T-helper 2 cell treated with Interferon-gamma antibody and Interleukin-4, amounts not matched to agents 100 ng/mL and 5 ng/mL, for 36 hours (primary cell): ENCODE results near the gene PARD3. TPM values are rescaled to one million over a fixed set of nuclear protein-coding genes. Genes with fewer than 3 reads are reported as not detected.
"Not testable (repeated sequence)": the region's sequence is repeated elsewhere in the genome, so short reads cannot be mapped to it uniquely, and the experiment has no call there.

Experiments
- intact Hi-C: fragments of 100-400 bp; cut with micrococcal nuclease; formaldehyde crosslinking; loops from one replicate; pipeline ENCODE4 v1.15.1; 2023
- total RNA-seq: library from RNA; stranded (reverse); gene quantifications from 2 replicates; pipeline ENCODE4 v1.2.3, GENCODE V29; 2022

The PARD3 gene
- total RNA-seq, 1 donor from 2014 or later: 0.64 TPM

DNA sequence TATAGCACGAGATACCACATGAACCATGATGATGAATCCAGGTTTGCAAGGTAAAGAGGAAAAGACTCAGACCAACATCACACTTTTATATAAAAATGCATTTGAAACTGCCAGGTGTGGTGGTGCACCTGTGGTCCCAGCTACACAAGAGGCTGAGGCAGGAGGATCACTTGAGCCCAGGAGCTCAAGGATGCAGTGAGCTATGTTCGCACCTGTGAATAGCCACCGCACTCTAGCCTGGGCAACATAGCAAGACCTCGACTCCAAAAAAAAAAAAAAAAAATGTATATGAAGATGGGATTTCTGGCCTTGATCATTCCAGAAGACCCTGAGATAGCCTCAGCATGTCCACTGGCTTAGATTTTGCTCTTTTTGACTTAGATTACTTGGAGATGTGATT lies 161.6 kb downstream of the PARD3 start:
- intact Hi-C loops: no loop called here

DNA sequence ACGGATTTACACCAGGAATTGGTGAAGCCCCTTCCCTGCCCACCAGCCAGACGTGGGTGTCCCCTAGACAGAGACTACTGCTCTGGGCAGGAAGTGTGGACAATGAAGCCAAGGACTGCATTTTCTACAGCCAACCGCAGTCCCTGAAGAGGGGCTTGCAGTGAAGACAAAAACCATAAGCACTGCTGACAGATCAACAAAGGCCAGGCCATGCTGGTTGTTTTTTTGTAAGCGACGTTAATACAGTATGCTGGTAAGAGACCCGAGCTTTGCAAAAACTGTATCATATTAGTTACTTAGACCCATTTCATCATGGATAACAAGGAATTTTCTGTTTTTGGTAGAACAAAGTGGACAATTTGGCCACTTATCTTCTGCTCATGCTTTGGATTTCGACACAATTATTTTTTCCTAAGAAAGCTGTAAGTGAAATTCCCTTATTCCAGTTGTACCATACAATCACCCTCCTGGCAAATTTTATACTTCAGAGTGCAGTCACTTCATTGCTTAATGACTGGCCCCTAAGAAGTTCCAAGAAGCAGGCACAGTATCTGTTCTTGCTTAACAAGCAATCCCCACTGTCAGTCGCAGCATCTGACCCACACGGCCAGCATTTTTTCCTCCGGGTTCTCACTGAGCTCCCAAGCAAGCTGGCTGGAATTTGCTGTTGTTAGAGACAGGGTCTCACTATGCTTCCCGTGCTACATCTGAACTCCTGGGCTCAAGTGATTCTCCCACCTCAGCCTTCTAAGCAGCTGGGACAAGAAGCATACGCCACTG lies 163.5 kb downstream of the PARD3 start:
- intact Hi-C loops: no loop called here

DNA sequence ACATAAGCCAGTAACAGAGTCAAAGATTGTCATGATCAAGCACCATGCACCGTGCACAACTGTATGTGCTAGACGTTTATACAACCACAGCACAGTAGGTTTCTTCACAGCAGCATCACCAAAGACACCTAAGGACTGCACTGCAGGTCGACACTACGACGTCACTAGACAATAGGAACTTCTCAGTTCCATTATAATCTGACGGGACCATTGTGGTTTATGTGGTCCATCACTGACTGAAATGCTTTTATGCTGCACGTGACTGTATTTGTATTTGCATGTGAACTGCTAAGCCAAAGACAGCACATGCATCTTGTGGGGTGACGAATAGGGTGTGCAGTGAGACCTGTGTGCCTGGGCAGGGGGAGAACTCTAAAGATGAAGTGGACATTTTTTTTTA lies 164.9 kb downstream of the PARD3 start:
- intact Hi-C loops: no loop called here

DNA sequence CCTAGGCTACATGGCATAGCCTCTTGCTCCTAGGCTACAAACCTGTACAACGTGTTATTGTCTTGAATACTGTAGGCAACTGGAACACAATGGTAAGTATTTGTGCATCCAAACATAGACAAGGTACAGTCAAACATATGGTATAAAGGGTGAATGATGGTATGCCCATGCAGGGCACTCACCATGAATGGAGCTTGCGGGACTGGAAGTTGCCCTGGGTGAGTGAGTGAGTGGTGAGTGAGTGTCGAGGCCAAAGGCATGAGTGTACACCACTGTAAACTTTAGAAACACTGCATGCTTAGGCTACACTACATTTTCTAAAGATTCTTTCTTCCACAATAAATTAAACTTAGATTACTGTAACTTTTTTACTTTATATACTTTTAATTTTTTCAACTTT lies 165.7 kb downstream of the PARD3 start:
- intact Hi-C loops: no loop called here

DNA sequence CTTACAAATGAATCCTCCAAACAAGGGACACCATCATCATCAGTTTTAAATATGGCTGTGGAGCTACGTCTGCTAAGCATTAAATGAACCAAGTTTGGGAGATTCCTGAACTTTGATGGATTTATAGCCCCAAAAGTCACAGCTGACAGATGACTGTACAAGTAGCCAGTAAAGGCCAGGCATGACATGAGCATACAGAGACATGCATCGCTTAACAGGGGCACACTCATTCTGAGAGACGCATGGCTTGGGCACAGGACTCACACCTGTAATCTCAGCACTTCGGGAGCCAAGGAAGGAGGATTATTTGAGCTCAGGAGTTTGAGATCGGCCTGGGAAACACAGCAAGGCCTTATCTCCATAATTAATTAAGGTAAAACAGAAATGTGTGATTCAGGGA lies 166.2 kb downstream of the PARD3 start:
- intact Hi-C loops: no loop called here

DNA sequence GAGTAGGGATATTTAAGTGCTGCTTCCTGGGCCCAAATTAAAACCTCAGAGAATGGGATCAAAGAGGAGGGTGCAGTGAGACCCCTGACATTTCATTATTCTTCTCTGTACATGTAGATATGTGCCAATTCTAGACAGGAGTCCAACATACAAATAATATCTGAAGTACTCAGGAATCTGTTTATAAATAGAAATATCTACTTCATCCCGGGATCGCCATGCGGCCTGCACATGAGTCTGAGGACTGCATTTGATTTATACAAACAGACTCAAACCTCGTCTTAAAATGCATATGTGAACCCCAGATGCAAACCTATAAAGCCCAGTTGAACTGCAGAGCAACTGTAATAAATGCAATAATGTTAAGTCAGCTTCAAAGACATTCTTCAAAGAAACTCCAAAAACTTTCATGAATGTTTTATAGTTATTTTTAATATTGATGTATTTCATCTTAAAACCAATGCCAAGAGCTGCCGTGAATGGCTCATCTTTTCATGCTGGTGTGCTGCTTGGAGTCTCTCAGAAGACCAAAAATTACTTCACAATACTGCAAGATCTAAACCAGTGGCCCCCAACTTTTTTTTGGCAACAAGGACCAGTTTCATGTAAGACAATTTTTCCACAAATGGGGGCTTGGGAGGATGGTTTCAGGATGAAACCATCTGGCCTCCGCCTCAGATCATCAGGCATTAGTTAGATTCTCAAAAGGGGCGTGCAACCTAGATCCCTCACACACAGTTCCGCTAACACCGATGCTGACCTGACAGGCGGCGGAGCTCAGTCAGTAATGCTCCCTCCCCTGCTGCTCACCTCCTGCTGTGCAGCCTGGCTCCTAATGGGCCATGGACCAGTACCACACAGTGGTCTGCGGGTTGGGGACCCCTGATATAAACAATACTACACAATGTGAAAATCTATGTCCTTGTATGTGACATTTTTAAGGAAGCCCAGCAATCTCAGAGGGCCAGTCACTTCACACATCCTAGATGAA lies 166.9 kb downstream of the PARD3 start:
- intact Hi-C loops: no loop called here

DNA sequence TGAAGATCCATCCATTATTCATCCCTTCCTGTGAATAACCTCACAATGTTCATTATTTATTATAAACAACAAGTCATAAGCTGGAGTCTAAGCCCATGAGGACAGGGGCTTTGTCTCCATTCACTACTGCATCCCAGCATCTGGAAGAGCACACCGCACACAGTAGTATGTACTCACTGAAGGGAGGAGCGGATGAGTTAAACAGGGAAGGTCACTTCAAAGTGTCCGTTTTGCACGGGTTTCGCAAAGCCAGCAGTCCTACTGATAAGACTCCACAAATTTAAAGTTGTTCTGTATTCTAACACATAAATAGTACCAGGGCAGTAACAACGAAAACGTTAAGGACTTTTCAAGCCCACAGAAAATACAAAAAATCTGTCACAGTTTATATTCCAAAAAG lies 167.9 kb downstream of the PARD3 start:
- intact Hi-C loops: no loop called here

DNA sequence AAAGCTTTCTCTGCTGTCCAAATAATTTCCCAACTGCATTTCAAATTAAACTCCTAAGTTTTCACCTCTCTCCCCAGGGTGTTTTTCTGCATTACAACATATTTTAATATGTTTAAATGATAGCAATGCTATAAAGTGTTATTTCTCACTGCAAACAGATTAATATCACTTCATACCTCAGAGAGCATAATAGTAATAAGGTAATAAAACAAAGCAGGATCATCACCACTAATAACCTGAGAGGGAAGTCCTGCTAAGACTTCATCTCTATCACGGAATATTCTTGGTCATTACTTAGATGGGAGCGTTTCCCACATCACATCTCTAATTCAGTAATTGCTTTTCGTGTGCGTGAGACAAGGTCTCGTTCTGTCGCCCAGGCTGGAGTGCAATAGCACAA lies 168.8 kb downstream of the PARD3 start:
- intact Hi-C loops: no loop called here

DNA sequence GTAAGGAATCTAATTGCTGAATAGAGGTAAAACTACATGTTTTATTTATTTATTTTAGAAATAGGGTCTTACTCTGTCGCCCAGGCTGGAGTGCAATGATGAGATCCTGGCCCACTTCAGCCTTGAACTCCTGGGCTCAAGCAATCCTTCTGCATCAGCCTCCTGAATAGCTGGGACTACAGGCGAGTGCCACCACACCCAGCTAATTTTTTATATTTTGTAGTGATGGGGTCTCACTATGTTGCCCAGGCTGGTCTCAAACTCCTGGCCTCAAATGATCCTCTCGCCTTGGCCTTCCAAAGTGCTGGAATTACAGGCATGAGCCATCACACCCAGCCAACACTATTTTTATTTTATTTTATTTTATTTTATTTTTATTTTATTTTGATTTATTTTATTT lies 170.3 kb downstream of the PARD3 start:
- intact Hi-C loops: not testable (repeated sequence)

DNA sequence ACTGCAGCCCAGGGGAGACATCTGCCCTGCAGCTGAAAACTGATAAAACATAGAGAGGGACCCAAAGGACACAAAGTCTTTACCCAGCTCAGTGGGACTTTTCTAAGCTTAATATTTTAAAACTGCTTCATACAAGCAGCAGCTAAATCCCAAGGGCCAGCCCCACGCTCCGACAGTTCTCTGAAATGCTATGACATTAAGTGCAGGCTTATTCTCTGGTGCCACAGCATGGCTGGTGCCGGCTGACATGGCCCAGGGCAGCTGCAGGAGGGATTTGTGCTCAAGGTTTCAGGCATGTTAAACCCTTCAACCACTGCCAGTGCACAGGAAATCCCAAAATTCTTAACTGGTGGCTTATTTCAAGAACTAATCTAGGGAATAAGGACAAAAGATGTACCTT lies 170.9 kb downstream of the PARD3 start:
- intact Hi-C loops: no loop called here

DNA sequence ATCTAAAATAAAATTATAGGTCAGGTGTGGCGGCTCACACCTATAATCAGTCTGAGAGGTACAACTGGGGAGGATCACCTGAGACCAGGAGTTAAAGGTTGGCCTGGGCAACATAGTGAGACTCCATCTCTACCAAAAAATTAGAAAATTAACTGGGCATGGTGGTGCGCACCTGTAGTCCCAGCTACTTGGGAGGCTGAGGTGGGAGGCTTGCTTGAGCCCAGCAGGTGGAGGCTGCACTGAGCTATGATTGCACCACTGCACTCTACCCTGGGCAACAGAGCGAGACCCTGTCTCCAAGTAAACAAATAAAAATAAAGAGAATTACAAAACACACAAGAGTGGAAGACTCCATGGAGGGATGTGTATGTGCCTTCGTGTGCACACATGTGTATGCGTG lies 171.5 kb downstream of the PARD3 start:
- intact Hi-C loops: no loop called here

DNA sequence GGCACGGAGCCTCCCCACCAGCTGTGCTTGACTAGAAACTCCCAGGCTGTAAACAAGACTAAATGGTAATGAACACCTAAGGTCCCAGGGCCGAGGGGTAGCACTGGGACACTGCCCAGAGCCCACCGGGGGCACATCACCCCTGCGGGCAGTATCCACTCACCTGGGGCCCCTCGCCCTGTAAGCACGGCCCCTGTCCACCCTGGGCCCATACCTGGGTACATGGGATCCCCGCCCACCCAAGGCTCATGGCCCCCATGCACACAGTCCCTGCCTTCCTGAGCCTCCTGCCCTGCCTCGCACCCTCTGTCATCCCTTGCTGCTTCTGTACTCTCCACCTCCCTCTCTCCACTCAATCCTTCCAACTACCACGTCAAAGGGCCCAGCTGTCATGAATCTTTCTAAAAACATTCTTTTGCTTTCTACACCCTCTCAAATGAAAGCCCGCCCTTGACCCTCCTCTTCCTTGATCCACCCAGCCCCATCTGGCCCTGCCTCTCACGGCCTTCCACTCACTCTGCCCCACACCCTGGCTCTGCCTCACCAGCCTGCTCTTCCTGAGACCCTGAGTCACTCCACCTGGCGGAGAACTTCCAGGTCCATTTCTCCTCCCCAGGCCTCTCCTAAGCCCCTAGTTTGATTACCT lies 173.1 kb downstream of the PARD3 start:
- intact Hi-C loops: no loop called here

DNA sequence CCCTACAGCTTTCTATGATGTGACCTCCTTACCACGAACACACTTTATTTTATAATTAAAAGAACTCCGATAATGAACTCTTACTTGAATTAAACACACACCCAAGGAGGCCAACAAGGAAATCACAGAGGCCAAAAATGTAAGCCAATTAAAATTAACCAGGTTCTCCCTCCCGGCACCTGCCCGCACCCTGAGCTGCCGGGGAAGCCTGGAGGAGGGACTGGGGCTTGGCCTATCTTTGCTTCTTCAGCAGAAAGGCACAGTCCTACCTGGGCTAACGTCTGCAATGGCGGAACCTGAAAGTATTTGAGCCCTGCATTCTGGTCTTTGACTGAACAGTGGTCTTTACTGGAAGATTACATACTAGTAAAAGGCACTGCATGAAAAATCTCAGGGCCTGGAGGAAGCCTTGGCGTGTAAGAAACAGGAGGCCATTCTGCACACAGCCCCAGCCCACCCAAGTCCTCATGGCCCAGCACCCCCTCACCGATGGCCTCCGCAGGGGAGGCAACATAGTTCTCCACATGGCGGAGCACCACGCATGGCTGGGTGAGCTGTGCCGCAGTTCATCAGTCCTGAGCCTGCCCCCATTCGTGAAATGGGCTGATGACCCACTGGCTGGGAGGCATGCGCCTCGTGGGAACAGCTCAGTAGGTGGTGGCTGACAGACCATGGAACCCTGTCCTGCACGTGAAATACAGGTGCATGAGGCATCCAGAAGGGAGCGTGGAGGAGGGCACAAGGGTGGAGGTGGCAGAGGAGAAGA lies 173.8 kb downstream of the PARD3 start:
- intact Hi-C loops: no loop called here

DNA sequence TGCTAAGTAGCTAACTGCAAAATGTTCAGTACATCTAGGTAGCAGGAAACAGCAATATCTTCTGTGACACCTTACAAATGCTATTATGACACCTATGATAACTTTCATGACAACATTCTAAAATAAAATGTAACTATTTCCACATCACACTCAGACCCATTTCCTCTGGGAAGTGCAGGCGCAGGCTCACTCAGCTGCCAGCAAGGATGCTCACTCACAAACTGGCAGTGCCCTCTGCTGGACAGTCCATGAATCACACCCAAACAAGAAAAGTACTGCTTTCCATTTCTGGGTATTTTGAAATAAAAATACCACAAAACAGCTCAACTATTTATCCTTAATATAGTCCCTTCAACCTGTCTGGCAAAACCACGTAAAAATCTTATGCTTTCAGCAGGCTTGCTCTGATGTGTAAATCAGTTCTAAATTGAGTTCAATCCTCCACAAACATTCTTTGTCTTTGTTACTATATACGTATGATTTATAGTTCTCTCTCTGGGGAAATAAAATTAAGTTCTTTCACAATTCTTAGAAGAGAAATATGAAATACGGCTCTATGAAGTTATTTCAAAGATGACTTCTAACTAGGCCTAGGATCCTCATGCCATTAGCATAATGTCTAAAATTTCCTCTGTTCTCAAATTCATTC lies 176.6 kb downstream of the PARD3 start:
- intact Hi-C loops: loop anchor here (1.0 kb wide), 1 partner anchor 1445 kb away; no protein-coding TSS in a partner anchor

DNA sequence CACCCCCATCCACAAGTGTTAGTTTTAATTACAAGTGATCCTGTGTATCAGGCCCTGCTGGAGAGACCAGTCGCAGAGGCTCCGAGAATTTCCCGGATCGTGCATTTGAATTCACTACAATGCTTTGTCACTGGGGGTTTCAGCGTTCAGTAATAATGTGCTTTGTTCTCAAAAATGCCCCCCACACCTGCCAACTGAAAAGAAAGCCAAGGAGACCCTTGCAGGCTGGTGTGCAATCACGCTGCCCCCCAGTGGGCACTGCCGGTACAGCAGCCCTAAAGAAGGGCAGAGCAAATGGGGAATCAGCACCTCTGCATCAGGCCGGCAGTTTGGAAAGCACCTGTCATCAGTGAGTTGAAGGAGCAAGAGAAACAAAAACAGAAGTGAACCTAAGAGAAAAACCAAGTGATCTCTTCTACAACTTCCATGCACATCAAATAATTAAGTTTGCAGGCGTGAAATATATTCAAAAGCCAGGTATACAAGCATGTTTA lies 177.6 kb downstream of the PARD3 start:
- intact Hi-C loops: loop anchor here (1.0 kb wide), 2 partner anchors 115 to 1307 kb away; no protein-coding TSS in a partner anchor

DNA sequence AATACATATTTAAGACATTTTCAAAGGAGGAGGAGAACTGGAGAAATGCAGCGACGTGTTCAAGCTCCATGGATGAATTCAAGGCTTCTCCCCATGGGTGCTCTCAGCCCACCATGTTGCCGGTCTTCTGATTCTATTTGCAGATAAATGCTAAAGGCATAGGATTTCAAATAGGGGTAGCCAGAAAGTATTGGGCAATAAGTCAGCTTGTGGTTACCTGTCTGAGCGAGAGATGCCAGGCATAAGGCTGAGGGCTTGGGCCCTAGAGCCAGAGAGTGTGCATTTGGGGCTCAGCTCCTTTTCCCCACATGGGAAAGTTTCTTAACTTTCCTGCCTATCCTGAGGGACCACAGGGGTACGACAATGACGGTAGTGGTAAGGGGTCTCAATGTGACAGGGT lies 180.0 kb downstream of the PARD3 start:
- intact Hi-C loops: no loop called here

DNA sequence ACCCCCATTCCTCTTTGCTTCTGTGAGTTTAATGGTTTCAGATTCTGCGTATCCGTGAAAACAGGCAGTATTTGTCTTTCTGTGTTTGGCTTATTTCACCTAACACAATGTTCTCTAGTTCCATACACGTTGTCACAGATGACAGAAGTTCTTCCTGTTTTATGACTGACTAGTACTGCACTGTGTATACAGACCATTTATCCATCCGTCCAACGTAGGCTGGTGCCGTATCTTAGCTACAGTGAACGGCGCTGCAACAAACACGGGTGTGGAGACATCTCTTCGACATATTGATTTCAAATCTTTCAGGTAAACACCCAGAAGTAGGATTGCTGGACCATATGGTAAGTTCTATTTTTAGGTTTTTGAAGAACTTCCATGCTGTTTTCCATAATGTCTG lies 181.7 kb downstream of the PARD3 start:
- intact Hi-C loops: no loop called here

DNA sequence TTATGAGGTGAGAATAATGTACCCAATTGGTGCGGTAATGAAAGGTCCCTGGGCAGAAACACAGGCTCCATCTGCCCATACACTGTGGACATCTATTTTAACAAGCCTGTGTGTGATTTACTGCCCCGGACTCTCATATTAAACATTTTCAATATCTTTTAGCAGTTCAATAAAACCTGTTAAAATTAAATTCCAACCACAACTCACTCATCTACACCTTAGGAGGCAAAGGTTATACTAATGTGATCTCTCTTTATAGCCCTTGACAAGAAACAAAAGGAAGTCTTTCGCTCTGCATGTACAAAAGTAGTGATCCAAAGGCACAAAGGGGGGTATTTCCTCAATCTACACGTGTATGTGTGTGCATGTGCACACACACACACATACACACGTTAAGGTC lies 186.0 kb downstream of the PARD3 start:
- intact Hi-C loops: no loop called here

DNA sequence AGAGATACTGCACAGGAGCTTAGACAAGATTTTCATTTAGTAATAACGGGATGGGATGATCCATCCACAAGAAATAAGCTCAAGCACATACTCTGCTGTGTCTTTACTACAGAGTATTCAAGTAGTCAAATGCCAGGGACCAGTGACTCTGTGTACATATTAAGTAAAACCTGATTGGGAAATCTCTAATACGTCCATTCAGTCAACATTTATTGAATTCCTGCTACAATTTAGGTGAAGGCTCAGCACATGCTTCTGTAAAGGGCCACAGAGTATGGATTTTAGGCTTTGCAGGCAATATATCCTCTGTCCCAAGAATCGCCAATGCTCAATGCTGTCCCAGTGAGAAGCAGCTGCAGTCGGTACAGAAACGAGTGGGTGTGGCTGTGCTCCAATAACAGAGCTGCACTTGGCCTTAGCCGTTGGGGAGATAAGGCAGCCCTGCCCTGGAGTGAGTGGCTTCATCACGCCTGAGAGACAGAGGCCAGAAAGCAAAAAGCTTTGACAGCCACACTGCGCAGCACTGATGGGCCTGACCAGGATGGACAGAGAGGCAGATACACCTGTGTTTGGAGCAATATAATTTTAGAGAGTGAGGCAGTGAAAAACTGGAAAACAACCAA lies 186.8 kb downstream of the PARD3 start:
- intact Hi-C loops: no loop called here

DNA sequence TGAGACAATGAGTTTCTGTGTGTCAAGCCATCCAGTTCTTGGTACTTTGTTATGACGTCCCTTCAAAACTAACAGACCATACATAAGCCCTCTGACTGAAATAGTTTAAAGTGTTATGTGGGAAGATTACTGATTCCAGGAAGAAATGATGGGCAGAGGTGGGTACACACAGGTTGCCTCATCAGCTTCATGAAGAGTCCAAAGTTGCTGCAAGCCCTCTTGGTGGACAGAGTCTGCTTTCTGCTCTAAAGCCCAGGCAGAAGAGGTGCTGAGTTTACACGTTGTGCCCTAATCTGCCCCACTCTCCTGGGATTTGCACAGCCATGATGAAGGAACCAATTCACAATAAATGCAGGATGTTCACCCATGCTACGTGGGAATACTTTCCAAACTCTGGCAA lies 187.4 kb downstream of the PARD3 start:
- intact Hi-C loops: no loop called here
